Peyer's patch (tissue), 4 donors: ENCODE data around the gene EEFSEC. TPM values are rescaled to one million over a fixed set of nuclear protein-coding genes. Genes with fewer than 3 reads are reported as not detected.

ENCODE experiments used
- DNase-seq, 3 donors: peaks; one replicate each; pipeline ENCODE4 v3.0.0-alpha.2; 2017 to 2019
- H3K27ac ChIP-seq, 4 donors: fragments of 200-600 bp; sonication (generic); one replicate each; pipeline ENCODE4 v1.5.1; 2016 to 2019
- H3K27me3 ChIP-seq, 2 donors: fragments of 200-600 bp; sonication (generic); one replicate each; pipeline ENCODE4 v1.5.1; 2019
- H3K36me3 ChIP-seq, 3 donors: fragments of 200-600 bp; sonication (generic); one replicate each; pipeline ENCODE4 v1.5.1; 2016 to 2019
- H3K4me1 ChIP-seq, 4 donors: fragments of 200-600 bp; sonication (generic); one replicate each; pipeline ENCODE4 v1.5.1; 2016 to 2019
- H3K4me3 ChIP-seq, 4 donors: fragments of 200-600 bp; sonication (generic); 1 replicate in 3 of 4; 2 replicates in 1 of 4; pipeline ENCODE4 v1.5.1; 2016 to 2019; ENCODE audit warnings: mild to moderate bottlenecking in 1 of 4
- H3K9me3 ChIP-seq, 4 donors: fragments of 200-600 bp; sonication (generic); one replicate each; pipeline ENCODE4 v1.5.1; 2016 to 2019; ENCODE audit warnings: mild to moderate bottlenecking in 1 of 4
- POLR2A ChIP-seq, 2 donors: fragments of 450-650 bp; IDR thresholded peaks; one replicate each; pipeline ENCODE4 v1.5.1; 2017; ENCODE audit warnings: antibody characterized with exemption in 2 of 2, mild to moderate bottlenecking in 2 of 2, moderate library complexity in 2 of 2
- total RNA-seq, 4 donors: library from RNA; depleted of rRNA; stranded (reverse); fragments of >200 nt; gene quantifications; one replicate each; pipeline ENCODE4 v1.1.0, GENCODE V29; 2016
- TF ChIP-seq, protein P1 (sequence below), 6 experiments: fragments of 450-650 bp in 4 of 6; fragments of 200-600 bp in 2 of 6; sonication (generic) in 1 of 6; IDR thresholded peaks; one replicate each; pipeline ENCODE4 v1.5.1; 2017 to 2019; ENCODE audit warnings: antibody characterized with exemption in 6 of 6, mild to moderate bottlenecking in 3 of 6, moderate library complexity in 1 of 6

The EEFSEC gene
- total RNA-seq, 4 donors from 2014 or later = 11.7 to 50.3 (median 19.6) TPM

DNA sequence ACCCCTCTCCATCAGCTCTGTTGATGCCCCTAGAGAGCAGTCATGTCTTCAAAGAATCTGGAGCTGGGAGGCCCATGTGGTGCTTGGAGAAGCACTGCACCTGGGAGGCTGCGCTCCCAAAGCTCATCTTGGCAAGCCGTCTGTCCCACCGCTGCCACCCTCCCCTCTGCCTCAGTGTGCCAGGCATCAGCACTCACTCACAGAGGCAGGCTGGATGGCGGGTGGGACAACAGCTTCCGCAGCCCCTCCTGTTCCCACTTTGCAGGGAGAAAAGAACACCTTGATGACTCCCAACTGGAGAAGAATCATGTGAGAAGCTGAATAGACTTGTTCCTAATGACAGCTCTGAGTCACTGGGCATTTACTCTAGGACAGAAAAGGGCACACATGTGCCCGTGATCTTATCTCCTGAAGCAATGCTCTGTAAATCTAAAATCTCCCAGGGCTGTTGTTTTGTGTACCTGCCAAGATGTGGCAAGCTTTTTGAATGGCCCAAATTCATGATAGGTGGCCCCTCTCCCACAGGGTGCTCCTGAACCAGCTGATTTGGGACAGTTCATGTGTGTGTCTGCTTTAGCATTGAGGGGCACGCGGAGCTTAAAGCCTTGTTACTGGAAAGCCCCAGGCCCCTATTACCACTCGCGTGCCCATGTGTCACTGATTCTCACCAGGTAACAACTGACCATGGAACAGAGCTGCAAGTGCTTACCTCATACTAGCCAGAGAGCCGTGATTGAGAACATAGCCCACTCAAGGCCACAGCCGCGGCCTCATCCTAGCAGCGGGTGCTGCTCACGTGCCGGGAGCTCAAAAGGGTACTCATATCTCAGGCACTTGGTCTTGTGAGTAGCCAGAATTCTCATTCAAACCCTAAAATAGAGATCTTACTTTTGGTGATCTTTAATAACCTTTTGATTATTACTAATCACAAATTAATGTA lies 209.0 kb downstream of the EEFSEC start:
- peaks cover 0 to 6% (median 0%) of the 10 kb centered on the region in 3 donors for H3K36me3 ChIP-seq
- no peak for TF ChIP-seq POLR2A (IDR thresholded peaks at IDR 0.05)
- TF ChIP-seq, protein P1, sequence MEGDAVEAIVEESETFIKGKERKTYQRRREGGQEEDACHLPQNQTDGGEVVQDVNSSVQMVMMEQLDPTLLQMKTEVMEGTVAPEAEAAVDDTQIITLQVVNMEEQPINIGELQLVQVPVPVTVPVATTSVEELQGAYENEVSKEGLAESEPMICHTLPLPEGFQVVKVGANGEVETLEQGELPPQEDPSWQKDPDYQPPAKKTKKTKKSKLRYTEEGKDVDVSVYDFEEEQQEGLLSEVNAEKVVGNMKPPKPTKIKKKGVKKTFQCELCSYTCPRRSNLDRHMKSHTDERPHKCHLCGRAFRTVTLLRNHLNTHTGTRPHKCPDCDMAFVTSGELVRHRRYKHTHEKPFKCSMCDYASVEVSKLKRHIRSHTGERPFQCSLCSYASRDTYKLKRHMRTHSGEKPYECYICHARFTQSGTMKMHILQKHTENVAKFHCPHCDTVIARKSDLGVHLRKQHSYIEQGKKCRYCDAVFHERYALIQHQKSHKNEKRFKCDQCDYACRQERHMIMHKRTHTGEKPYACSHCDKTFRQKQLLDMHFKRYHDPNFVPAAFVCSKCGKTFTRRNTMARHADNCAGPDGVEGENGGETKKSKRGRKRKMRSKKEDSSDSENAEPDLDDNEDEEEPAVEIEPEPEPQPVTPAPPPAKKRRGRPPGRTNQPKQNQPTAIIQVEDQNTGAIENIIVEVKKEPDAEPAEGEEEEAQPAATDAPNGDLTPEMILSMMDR (IDR thresholded peaks at IDR 0.05) = no peak

DNA sequence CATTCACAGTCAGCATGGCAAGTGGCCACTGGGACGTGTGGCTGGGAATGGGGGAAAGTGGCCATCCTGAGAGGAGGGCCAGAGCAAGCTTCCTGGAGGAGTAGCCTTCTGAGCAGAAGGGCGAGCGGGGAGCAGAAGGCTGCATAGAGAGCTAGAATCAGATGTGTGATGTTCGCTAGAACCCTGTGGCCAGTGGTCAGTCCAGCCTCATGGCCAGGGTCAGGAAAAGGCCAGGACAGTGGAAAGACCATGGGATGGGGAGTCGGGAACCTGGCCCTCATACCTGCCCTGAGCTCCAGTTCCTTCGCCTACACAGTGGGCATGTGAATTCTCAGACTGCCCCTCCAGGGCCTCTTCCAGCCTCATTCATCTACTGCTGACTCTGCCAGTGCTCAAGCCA lies 211.0 kb downstream of the EEFSEC start:
- Histone ChIP-seq H3K36me3 (no peaks in the 10 kb centered on the region), H3K27ac (no peak overlapping the region), H3K9me3 (no peaks in the 10 kb centered on the region), H3K4me3 (no peak overlapping the region), H3K27me3 (no peaks in the 10 kb centered on the region), H3K4me1 (no peaks in the 10 kb centered on the region)
- TF ChIP-seq POLR2A (IDR thresholded peaks at IDR 0.05) = no peak
- TF ChIP-seq, protein P1 (IDR thresholded peaks at IDR 0.05) = no peak
- no peak for DNase-seq

More for the DNA sequence above, 209.0 kb downstream of the EEFSEC start:
- Histone ChIP-seq H3K27me3 (no peaks in the 10 kb centered on the region), H3K4me3 (no peak overlapping the region), H3K4me1 (no peaks in the 10 kb centered on the region), H3K9me3 (no peaks in the 10 kb centered on the region), H3K27ac (no peak overlapping the region)
- DNase-seq = no peak

DNA sequence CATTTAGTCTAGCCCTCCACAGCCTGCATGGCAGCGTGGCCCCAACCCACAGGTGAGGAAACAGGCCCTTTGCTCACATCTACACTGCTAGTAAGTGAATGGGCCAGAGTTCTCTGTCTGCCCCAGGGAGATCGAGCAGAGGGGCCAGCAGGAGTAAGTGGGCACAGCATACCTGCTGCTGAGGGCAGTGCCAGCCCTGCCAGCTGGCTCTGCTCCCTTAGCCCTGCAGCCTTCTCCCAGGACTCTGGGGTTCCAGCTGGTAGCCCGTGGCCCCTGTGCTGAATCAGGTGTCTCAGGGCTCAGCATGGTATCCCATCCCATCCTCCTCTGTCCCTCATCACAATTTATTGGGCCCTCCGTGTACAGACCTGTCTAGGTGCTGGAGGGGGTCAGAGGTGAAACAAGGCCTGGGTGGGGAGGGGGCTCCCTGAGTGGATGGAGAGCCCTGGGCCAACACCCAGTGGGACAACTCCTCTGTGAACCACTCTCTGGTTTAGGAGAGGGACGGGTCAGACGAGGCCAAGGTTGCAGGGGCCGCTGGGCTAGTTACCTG lies 211.6 kb downstream of the EEFSEC start:
- no peak for TF ChIP-seq POLR2A (IDR thresholded peaks at IDR 0.05)
- TF ChIP-seq, protein P1 (IDR thresholded peaks at IDR 0.05) = no peak
- no peaks in the 10 kb centered on the region for H3K36me3 ChIP-seq

DNA sequence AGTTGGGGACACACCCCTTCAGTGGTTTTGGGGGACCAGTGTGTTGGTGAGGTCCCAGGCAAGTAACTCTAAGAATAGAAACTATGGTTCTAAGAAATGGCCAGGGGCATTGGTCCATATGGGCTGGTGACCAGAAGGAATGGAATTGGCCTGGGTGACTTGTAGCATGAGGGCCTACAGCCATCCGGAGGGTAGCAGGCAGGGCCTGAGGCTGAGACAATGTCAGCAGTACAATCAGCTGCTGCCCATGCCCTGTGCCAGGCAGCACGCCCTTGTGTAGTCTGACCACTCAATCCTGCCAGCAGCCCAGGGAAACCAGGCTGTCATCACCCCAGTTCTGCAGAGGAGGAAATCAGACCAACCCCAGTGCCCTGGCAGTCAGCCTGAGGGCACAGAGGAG lies 212.9 kb downstream of the EEFSEC start:
- TF ChIP-seq POLR2A (IDR thresholded peaks at IDR 0.05) = no peak
- TF ChIP-seq, protein P1 (IDR thresholded peaks at IDR 0.05) = no peak
- H3K27ac ChIP-seq = no peak overlapping the region
- no peaks in the 10 kb centered on the region for H3K27me3 ChIP-seq
- DNase-seq = no peak
- no peaks in the 10 kb centered on the region for H3K36me3 ChIP-seq
- H3K4me1 ChIP-seq = no peaks in the 10 kb centered on the region
- H3K4me3 ChIP-seq = no peak overlapping the region
- no peaks in the 10 kb centered on the region for H3K9me3 ChIP-seq

More for the DNA sequence above, 211.6 kb downstream of the EEFSEC start:
- H3K9me3 ChIP-seq = no peaks in the 10 kb centered on the region
- H3K4me3 ChIP-seq = no peak overlapping the region
- no peak for DNase-seq
- no peaks in the 10 kb centered on the region for H3K4me1 ChIP-seq
- no peak overlapping the region for H3K27ac ChIP-seq
- no peaks in the 10 kb centered on the region for H3K27me3 ChIP-seq

DNA sequence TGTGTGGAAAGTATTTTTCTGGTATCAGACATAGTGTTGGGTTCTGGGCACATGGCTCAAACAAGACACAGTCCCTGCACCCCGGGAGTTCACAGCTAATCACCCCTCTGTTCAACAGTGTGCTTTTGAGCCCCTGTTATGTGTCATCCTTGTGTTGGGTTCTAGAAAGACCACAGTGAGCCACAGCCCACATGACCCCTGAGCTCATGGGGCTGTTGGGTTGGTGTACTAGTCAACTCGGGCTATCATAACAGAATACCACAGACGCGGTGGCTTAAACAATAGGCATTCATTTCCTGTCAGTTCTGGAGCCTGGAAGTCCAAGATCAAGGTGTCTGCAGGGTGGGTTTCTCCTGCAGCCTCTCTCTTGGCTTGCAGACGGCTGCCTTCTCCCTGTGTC lies 213.4 kb downstream of the EEFSEC start:
- Histone ChIP-seq H3K27me3 (no peaks in the 10 kb centered on the region), H3K27ac (no peak overlapping the region), H3K36me3 (no peaks in the 10 kb centered on the region), H3K4me3 (no peak overlapping the region), H3K9me3 (no peaks in the 10 kb centered on the region), H3K4me1 (no peaks in the 10 kb centered on the region)
- DNase-seq = no peak
- TF ChIP-seq POLR2A (IDR thresholded peaks at IDR 0.05) = no peak
- TF ChIP-seq, protein P1 (IDR thresholded peaks at IDR 0.05) = no peak
